Mononuclear cell (primary cell): Measurements from ENCODE around the gene STRN4. TPM values are rescaled to one million over a fixed set of nuclear protein-coding genes. Genes with fewer than 3 reads are reported as not detected.
"Not testable (repeated sequence)": the region's sequence is repeated elsewhere in the genome, so short reads cannot be mapped to it uniquely, and the experiment has no call there.

Source experiments
- H3K27me3 ChIP-seq: 2 replicates; pipeline ENCODE4 v1.6.0; 2011; ENCODE audit warnings: low read length, control low read depth; ENCODE audit not compliant: insufficient read depth
- H3K4me1 ChIP-seq: 2 replicates; pipeline ENCODE4 v1.5.1; 2011; ENCODE audit warnings: mild to moderate bottlenecking, low read length, control low read depth; ENCODE audit not compliant: insufficient read depth
- H3K4me3 ChIP-seq: 2 replicates; pipeline ENCODE4 v1.5.1; 2011; ENCODE audit warnings: mild to moderate bottlenecking, low read length, moderate library complexity
- H3K9me3 ChIP-seq: 2 replicates; pipeline ENCODE4 v1.5.1; 2011; ENCODE audit warnings: low read depth, mild to moderate bottlenecking, control low read depth, low read length
- total RNA-seq: library from RNA; depleted of rRNA; stranded (reverse); fragments of >200 nt; gene quantifications from one replicate; pipeline ENCODE4 v1.2.3, GENCODE V29; 2012

Gene STRN4
- total RNA-seq, 1 donor = 66.0 TPM

- no peak overlapping the region for H3K4me3 ChIP-seq
- H3K9me3 ChIP-seq = no peaks in the 10 kb centered on the region
- H3K4me1 ChIP-seq = peaks cover 50% of the 10 kb centered on the region
- H3K27me3 ChIP-seq = no peaks in the 10 kb centered on the region
Observed at GRCh38 chr19:46782355-46783019, 36.2 kb upstream of the STRN4 start.

GRCh38 chr19:46777956-46778645 lies 31.9 kb upstream of the STRN4 start:
- H3K9me3 ChIP-seq, H3K4me3 ChIP-seq, H3K27me3 ChIP-seq: not testable (repeated sequence)
- H3K4me1 ChIP-seq = peaks cover 15% of the 10 kb centered on the region

- no peaks in the 10 kb centered on the region for H3K27me3 ChIP-seq
- H3K4me1 ChIP-seq = peaks cover 15% of the 10 kb centered on the region
- H3K4me3 ChIP-seq = no peak overlapping the region
- no peaks in the 10 kb centered on the region for H3K9me3 ChIP-seq
Observed at GRCh38 chr19:46776927-46777911, 31.0 kb upstream of the STRN4 start.

GRCh38 chr19:46775642-46776258 lies 29.5 kb upstream of the STRN4 start:
- Histone ChIP-seq H3K4me1 (peaks cover 15% of the 10 kb centered on the region), H3K4me3 (no peak overlapping the region), H3K9me3 (no peaks in the 10 kb centered on the region), H3K27me3 (no peaks in the 10 kb centered on the region)

- Histone ChIP-seq H3K9me3 (no peaks in the 10 kb centered on the region), H3K27me3 (no peaks in the 10 kb centered on the region), H3K4me3 (no peak overlapping the region), H3K4me1 (peaks cover under 1% of the 10 kb centered on the region)
Observed at GRCh38 chr19:46773018-46773399, 26.8 kb upstream of the STRN4 start.

- Histone ChIP-seq H3K27me3 (no peaks in the 10 kb centered on the region), H3K4me1 (no peaks in the 10 kb centered on the region), H3K4me3 (no peak overlapping the region), H3K9me3 (no peaks in the 10 kb centered on the region)
Observed at GRCh38 chr19:46772170-46773017, 26.1 kb upstream of the STRN4 start.

GRCh38 chr19:46768746-46769145 lies 22.5 kb upstream of the STRN4 start:
- not testable (repeated sequence) for H3K4me1 ChIP-seq, H3K27me3 ChIP-seq, H3K9me3 ChIP-seq, H3K4me3 ChIP-seq

GRCh38 chr19:46766569-46767317 lies 20.5 kb upstream of the STRN4 start:
- Histone ChIP-seq H3K4me1 (no peaks in the 10 kb centered on the region), H3K27me3 (no peaks in the 10 kb centered on the region), H3K4me3 (no peak overlapping the region), H3K9me3 (no peaks in the 10 kb centered on the region)

GRCh38 chr19:46764817-46765291 lies 18.6 kb upstream of the STRN4 start:
- H3K9me3 ChIP-seq = no peaks in the 10 kb centered on the region

GRCh38 chr19:46762245-46762890 lies 16.1 kb upstream of the STRN4 start:
- no peak overlapping the region for H3K4me3 ChIP-seq
- peaks cover 6% of the 10 kb centered on the region for H3K4me1 ChIP-seq
- no peaks in the 10 kb centered on the region for H3K9me3 ChIP-seq
- no peaks in the 10 kb centered on the region for H3K27me3 ChIP-seq

More at GRCh38 chr19:46764817-46765291, 18.6 kb upstream of the STRN4 start:
- Histone ChIP-seq H3K27me3 (no peaks in the 10 kb centered on the region), H3K4me1 (no peaks in the 10 kb centered on the region), H3K4me3 (no peak overlapping the region)

GRCh38 chr19:46761418-46761831 lies 15.2 kb upstream of the STRN4 start:
- no peaks in the 10 kb centered on the region for H3K9me3 ChIP-seq
- no peaks in the 10 kb centered on the region for H3K27me3 ChIP-seq
- no peak overlapping the region for H3K4me3 ChIP-seq
- peaks cover 10% of the 10 kb centered on the region for H3K4me1 ChIP-seq

- H3K4me1 ChIP-seq, H3K27me3 ChIP-seq, H3K9me3 ChIP-seq, H3K4me3 ChIP-seq: not testable (repeated sequence)
Observed at GRCh38 chr19:46760897-46761296, 14.6 kb upstream of the STRN4 start.

GRCh38 chr19:46760363-46760762 lies 14.1 kb upstream of the STRN4 start:
- H3K9me3 ChIP-seq = no peaks in the 10 kb centered on the region
- H3K4me1 ChIP-seq = peaks cover 13% of the 10 kb centered on the region
- H3K4me3 ChIP-seq = no peak overlapping the region
- H3K27me3 ChIP-seq = no peaks in the 10 kb centered on the region
